Heart left ventricle (tissue), 16 donors: Measurements from ENCODE around the gene DENND2C. TPM values are rescaled to one million over a fixed set of nuclear protein-coding genes. Genes with fewer than 3 reads are reported as not detected.

Experiments
- ATAC-seq, 4 donors: fragments of 200-7000 bp; cut with Tn5 transposase; one replicate each; pipeline ENCODE4 v1.9.1; 2020 to 2022; ENCODE audit warnings: moderate library complexity in 4 of 4, mild to moderate bottlenecking in 3 of 4, moderate number of reproducible peaks in 1 of 4
- DNase-seq, 5 donors: peaks; one replicate each; pipeline ENCODE4 v3.0.0-alpha.2; 2020
- H3K27ac ChIP-seq, 12 donors: fragments of 200-600 bp; sonication (generic) in 4 of 12; one replicate each; pipeline versions ENCODE4 v1.5.0 to v1.8.0; 2016 to 2022; ENCODE audit warnings: mild to moderate bottlenecking in 2 of 12
- H3K27me3 ChIP-seq, 9 donors: fragments of 200-600 bp; sonication (generic) in 2 of 9; one replicate each; pipeline versions ENCODE4 v1.5.1 to v1.8.0; 2016 to 2022; ENCODE audit warnings: mild to moderate bottlenecking in 3 of 9
- H3K36me3 ChIP-seq, 9 donors: fragments of 200-600 bp; sonication (generic) in 2 of 9; one replicate each; pipeline versions ENCODE4 v1.5.0 to v1.8.0; 2018 to 2022; ENCODE audit warnings: mild to moderate bottlenecking in 2 of 9
- H3K4me1 ChIP-seq, 12 donors: fragments of 200-600 bp; sonication (generic) in 4 of 12; one replicate each; pipeline versions ENCODE4 v1.5.0 to v1.8.0; 2016 to 2022; ENCODE audit warnings: mild to moderate bottlenecking in 3 of 12
- H3K4me3 ChIP-seq, 12 donors: fragments of 200-600 bp; sonication (generic) in 4 of 12; one replicate each; pipeline versions ENCODE4 v1.5.0 to v1.8.0; 2017 to 2022; ENCODE audit warnings: mild to moderate bottlenecking in 9 of 12, moderate library complexity in 4 of 12
- H3K9me3 ChIP-seq, 12 donors: fragments of 200-600 bp; sonication (generic) in 4 of 12; one replicate each; pipeline versions ENCODE4 v1.5.0 to v1.8.0; 2016 to 2022; ENCODE audit warnings: mild to moderate bottlenecking in 1 of 12
- POLR2A ChIP-seq, 2 donors: fragments of 450-650 bp; IDR thresholded peaks; one replicate each; pipeline ENCODE4 v1.6.1; 2017; ENCODE audit warnings: antibody characterized with exemption in 2 of 2, mild to moderate bottlenecking in 2 of 2, moderate library complexity in 2 of 2
- WGBS, 4 donors: extraction: QIAGEN DNeasy Blood & Tissue Kit in 2 of 4; methylation state at CpG; one replicate each; pipeline versions ENCODE4 v1.1.5 to v1.1.7; 2013 to 2018; 5-methylcytosine and 5-hydroxymethylcytosine counted together
- intact Hi-C, 10 donors: fragments of 100-400 bp; cut with DNase I; formaldehyde crosslinking; loops; one replicate each; pipeline versions ENCODE4 v1.11.1 to v1.14.2; 2022
- polyA plus RNA-seq, 2 donors: library from polyadenylated mRNA; stranded (reverse); fragments of 200-250 nt; gene quantifications; one replicate each; pipeline ENCODE4 v1.2.3, GENCODE V29; 2013
- total RNA-seq, 9 donors: library from RNA; depleted of rRNA in 2 of 9; stranded (reverse); fragments of >200 nt in 2 of 9; fragmentation: NEBNext Ultra II Directional in 3 of 9; extraction: Animal tissue kit (Norgen Biotek cat#: 25700) in 3 of 9; gene quantifications; one replicate each; pipeline versions ENCODE4 v1.1.0 to v1.2.4, GENCODE V29; 2016 to 2023
- TF ChIP-seq, protein P1 (sequence below), 12 donors: fragments of 200-600 bp; sonication (generic) in 4 of 12; IDR thresholded peaks; one replicate each; pipeline versions ENCODE4 v1.5.0 to v1.8.0; 2018 to 2022; ENCODE audit warnings: antibody characterized with exemption in 12 of 12, mild to moderate bottlenecking in 5 of 12
- donor health status: ischemic (EF 13 %, LVEDD 7.1; RV severe dilation, severe dysfunction).
- donor health status: healthy with polysubstance abuse.
- donor health status: DM: no; HTN: yes; CAD: no.
- donor health status: DM: no; HTN: no; CAD: no.
- donor health status: ischemic (EF 25% LVEDD 6.9; RV normal size, moderate dysfunction).
- donor health status: ischemic (EF 25% LVEDD 5.7; RV mildly dilated, moderate dysfunction).
- donor health status: healthy.
- donor health status: DM: yes; HTN: yes; CAD: no.
- donor health status: ischemic (EF 35%, LVEDD 5.7; RV mildly dilated, moderate dysfunction).
- donor health status: nonischemic (EF 11% LVEDD 7.7; RV severe dilation, severe dysfunction).
- donor health status: DM: yes; HTN: yes; CAD: no.
- donor health status: PGD.
- donor health status: ischemic (EF 29% LVEDD 5.4; RV normal size, mild dysfunction).
- donor health status: nonischemic (EF 23%, LVEDD 6.1; RV moderate dilation, normal function).

Gene DENND2C
- total and polyA plus RNA-seq, 11 donors: 1.6 to 4.1 (median 3.1) TPM

DNA sequence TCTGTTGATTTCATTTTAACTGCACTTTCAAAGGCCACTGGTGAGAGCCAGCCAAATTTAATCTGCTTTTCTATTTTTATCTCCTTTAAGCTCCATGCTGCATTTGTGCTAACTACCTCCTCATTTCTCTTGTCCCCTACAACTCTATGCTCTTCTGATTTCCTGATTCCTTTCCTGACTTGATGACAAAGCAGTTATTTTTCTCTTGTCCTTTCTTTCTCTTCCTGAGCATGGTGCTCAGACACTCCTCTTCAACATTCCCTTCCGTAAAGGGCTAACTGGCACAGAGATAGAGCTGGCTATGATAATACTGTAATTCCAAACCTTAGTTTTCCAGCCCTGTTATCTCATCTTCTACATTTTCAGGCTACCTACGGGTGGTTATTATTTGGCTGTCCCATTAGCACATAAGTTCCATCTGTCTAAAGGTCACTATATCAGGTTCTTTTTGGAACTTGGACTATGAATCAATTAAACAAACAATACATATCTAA lies 81.6 kb downstream of the DENND2C start:
- Histone ChIP-seq H3K9me3 (no peaks in the 10 kb centered on the region), H3K36me3 (peaks cover 0 to 29% (median 0%) of the 10 kb centered on the region in 9 donors), H3K27me3 (no peaks in the 10 kb centered on the region), H3K27ac (peak overlapping the region; percentile 19 to 75 (median 54)), H3K4me3 (no peak overlapping the region), H3K4me1 (peaks cover 0 to 18% (median under 1%) of the 10 kb centered on the region in 12 donors)
- 37 to 47% (median 40%) methylated on average over 2 of the region's 2 CpGs for WGBS, 4 donors
- intact Hi-C loops: loop anchor here in 5 of 10 donors (5.0 to 10.0 kb wide), 5 partner anchors 76 to 243 kb away; partner anchors contain the start of genes CSDE1 (in 3 of the 5), NRAS (in 2 of the 5), DENND2C (in 1 of the 5) and TRIM33 (in 1 of the 5)
- TF ChIP-seq, protein P1, sequence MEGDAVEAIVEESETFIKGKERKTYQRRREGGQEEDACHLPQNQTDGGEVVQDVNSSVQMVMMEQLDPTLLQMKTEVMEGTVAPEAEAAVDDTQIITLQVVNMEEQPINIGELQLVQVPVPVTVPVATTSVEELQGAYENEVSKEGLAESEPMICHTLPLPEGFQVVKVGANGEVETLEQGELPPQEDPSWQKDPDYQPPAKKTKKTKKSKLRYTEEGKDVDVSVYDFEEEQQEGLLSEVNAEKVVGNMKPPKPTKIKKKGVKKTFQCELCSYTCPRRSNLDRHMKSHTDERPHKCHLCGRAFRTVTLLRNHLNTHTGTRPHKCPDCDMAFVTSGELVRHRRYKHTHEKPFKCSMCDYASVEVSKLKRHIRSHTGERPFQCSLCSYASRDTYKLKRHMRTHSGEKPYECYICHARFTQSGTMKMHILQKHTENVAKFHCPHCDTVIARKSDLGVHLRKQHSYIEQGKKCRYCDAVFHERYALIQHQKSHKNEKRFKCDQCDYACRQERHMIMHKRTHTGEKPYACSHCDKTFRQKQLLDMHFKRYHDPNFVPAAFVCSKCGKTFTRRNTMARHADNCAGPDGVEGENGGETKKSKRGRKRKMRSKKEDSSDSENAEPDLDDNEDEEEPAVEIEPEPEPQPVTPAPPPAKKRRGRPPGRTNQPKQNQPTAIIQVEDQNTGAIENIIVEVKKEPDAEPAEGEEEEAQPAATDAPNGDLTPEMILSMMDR (IDR thresholded peaks at IDR 0.05): no peak
- TF ChIP-seq POLR2A (IDR thresholded peaks at IDR 0.05): no peak
- DNase-seq (no peak), ATAC-seq (peak; percentile 45 to 80 (median 70))

DNA sequence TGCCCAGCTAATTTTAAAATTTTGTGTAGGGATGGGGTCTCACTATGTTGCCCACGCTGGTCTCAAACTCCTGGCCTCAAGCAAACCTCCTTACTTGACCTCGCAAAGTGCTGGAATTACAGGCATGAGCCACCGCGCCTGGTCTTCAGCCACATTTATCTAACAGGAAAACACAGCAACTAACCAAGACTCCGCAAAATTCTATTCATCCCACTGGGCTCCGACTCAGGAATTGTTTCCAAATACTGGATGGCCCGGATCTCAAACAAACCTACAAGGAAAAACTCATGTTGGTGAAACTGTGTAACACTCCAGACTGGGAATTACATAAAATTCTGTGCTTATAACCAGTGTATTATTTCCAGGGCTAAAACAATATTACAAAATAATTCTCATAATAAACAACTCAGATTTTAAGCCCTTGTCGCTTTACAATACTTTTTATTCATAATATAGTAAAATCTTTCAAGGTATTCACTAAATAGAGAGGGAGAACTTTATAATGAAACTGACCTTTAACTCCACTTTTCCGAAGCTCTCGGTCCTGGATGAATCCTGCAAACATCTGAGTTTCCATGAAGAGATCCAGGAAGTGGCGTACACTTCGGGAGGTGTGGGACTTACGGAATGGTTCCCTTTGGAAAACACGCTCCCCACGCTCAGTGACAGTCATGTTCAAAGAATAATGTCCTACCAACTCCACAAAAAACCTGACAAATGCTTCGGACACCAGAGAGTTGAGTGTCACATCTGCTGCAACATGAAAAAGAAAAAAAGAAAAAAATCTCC lies 82.5 kb downstream of the DENND2C start:
- Histone ChIP-seq H3K27ac (peak overlapping the region in 10 of 12 donors; percentile 15 to 75 (median 60)), H3K36me3 (peaks cover 0 to 20% (median 0%) of the 10 kb centered on the region in 9 donors), H3K4me3 (no peak overlapping the region), H3K9me3 (no peaks in the 10 kb centered on the region), H3K27me3 (no peaks in the 10 kb centered on the region), H3K4me1 (peaks cover 0 to 18% (median 3%) of the 10 kb centered on the region in 12 donors)
- intact Hi-C loops: loop anchor here in 5 of 10 donors (5.0 to 10.0 kb wide), 5 partner anchors 75 to 243 kb away; partner anchors contain the start of genes CSDE1 (in 3 of the 5), NRAS (in 2 of the 5), DENND2C (in 1 of the 5) and TRIM33 (in 1 of the 5)
- ATAC-seq: no peak
- TF ChIP-seq POLR2A (IDR thresholded peaks at IDR 0.05): no peak
- TF ChIP-seq, protein P1 (IDR thresholded peaks at IDR 0.05): no peak
- DNase-seq: no peak
- WGBS, 4 donors: 85 to 90% (median 87%) methylated on average over 16 of the region's 16 CpGs

- Histone ChIP-seq H3K4me1 (peaks cover 0 to 23% (median 8%) of the 10 kb centered on the region in 12 donors), H3K27ac (peak overlapping the region in 4 of 12 donors; percentile 46 to 75 (median 66)), H3K27me3 (no peaks in the 10 kb centered on the region), H3K36me3 (peaks cover 0 to 12% (median 0%) of the 10 kb centered on the region in 9 donors), H3K9me3 (no peaks in the 10 kb centered on the region), H3K4me3 (no peak overlapping the region)
- no peak for TF ChIP-seq POLR2A (IDR thresholded peaks at IDR 0.05)
- TF ChIP-seq, protein P1 (IDR thresholded peaks at IDR 0.05): no peak
- no peak for DNase-seq
- intact Hi-C loops: loop anchor here in 5 of 10 donors (5.0 to 10.0 kb wide), 5 partner anchors 74 to 242 kb away; partner anchors contain the start of genes CSDE1 (in 3 of the 5), NRAS (in 2 of the 5), DENND2C (in 1 of the 5) and TRIM33 (in 1 of the 5)
- 94 to 98% (median 96%) methylated on average over 5 of the region's 5 CpGs for WGBS, 4 donors
- no peak for ATAC-seq
Measured at GRCh38 chr1:114586513-114587047, 83.3 kb downstream of the DENND2C start.
